GM19025 (cell line): ENCODE measurements around the gene ACAA1.
"Not testable (repeated sequence)": the region's sequence is repeated elsewhere in the genome, so short reads cannot be mapped to it uniquely, and the experiment has no call there.

Experiments used
- ATAC-seq: cut with Tn5 transposase; IDR thresholded peaks from one replicate; pipeline ENCODE4 v1.9.1; 2021; ENCODE audit warnings: mild to moderate bottlenecking, low read depth, moderate library complexity; ENCODE audit not compliant: unreplicated experiment

ACAA1 gene

GRCh38 chr3:38137615-38138348, 855 bp upstream of the ACAA1 start:
- ATAC-seq: no peak

DNA sequence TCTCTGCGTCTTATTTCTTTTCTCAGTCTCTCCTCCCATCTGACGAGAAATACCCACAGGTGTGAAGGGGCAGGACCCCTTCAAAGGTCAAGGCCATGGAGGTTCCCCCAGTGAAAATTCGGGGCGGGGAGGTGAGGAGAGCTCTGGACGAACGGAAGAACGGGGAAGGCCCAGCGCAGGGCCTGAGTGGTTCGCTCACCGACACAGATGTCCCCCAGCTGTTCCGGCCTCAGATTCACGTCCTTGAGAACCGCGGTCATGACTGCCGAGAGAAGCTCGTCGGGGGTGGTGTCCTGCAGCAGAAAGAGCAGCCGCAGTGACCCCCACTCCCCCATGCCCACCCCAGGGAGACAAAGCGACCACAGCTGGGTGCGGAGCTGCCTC, 542 bp downstream of the ACAA1 start:
- ATAC-seq: no peak

GRCh38 chr3:38135621-38136277, 1.2 kb downstream of the ACAA1 start:
- not testable (repeated sequence) for ATAC-seq

DNA sequence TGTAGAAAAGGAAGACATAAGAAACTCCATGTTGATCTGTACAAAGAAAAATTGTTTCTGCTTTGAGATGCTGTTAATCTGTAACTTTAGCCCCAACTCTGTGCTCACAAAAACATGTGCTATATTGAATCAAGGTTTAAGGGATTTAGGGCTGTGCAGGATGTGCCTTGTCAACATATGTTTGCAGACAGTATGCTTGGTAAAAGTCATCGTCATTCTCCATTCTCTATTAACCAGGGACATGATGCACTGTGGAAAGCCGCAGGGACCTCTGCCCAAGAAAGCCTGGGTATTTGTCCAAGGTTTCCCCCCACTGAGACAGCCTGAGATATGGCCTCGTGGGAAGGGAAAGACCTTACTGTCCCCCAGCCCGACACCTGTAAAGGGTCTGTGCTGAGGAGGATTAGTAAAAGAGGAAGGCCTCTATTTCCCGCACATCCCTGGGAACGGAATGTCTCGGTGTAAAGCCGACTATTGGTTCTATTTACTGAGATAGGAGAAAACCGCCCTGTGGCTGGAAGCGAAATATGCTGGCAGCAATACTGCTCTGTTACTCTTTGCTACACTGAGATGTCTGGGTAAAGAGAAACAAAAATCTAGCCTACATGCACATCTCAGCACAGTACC, 2.3 kb downstream of the ACAA1 start:
- ATAC-seq: not testable (repeated sequence)

- ATAC-seq: no peak
These were observed 3.1 kb downstream of the ACAA1 start for GRCh38 chr3:38133557-38134405.

DNA sequence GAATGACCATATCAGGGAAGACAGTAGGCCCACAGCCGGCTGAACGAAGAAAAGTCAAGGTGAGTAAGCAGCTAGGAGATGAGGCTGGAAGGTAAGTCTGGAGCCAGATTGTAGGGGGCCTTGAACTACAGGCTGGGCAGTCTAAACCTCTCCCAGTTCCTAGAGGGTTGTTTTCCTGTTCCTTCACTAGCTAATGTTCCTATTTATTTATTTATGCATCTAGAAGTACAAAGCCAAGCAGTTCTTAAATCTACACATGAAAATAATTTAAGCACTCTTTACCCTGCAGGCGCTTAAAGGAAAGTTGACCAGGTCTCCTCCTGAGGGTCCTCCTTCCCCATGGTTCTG, 3.7 kb downstream of the ACAA1 start:
- ATAC-seq: no peak

DNA sequence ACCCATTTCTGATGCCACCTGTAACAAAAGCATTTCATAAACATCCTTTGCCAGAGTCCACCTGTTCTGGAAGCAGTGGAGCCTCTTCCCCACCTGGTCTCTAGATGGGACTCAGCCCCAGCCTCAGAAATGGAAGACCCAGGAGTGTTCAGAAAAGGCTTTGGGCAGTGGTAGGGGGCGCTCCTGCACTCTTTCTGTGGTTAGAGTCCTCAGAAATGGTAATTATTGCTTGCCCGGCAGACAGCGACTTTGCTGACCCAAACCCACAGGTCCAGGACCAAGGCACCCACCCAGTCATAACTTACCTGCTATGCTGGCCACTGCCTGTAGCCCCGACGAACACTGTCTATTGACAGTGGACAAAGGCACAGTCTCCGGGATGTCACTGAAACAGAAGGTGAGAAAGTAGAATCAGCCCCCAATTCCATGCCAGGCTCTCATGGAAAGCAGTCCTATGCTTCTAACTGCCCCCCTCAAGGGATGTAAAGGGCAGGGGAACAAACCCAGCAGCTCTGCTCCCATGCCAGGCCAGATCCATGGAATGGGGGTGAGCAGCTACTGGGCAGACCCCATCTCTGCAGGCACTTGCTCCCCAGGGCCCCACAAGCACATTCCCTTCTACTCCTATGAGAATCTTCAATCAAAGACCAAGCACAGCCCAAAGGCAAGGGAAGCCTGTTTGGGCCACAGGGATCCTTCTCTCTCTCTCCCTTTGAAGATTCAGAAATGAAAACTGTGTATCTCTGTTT, 5.1 kb downstream of the ACAA1 start:
- ATAC-seq: no peak

DNA sequence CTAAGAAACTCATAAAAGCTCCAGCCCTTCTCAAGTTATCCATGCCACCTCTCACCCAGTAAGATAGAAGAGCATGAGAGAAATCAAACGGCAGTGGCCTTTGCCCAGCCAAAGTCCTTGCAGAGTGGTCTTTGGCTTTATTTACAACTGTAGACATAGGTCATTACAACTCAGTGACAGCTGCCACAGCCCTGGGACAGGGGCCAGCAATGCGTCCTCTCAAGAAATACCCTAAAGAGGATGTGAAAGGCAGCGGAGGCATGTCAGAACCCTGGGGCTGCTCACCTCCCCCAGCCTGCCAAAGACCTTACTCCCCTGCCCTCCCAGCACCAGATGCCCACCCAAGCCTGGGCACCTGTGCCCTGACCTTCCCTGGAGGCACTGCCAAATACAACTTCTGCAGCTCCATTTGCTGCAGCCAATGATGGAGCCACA, 6.3 kb downstream of the ACAA1 start:
- ATAC-seq: no peak

DNA sequence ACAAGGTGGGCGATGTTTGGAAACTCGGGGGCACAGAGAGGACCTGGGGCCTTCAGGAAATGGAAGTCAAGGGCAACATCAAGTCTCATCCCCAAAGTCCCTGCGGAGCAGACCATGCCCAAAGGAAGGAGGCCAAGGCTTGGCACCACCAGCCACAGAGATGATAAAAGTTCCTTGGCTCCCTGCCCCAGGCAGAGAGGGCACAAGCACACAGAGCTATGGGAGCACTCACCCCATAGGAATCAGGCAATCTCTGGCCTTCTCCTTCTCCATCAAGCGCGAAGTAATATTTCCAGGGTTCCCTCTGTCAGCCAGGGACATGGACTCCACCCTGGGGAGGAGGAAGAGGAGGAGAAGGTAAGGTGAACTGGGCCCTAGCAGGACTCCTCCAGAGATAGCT, 7.9 kb downstream of the ACAA1 start:
- no peak for ATAC-seq

DNA sequence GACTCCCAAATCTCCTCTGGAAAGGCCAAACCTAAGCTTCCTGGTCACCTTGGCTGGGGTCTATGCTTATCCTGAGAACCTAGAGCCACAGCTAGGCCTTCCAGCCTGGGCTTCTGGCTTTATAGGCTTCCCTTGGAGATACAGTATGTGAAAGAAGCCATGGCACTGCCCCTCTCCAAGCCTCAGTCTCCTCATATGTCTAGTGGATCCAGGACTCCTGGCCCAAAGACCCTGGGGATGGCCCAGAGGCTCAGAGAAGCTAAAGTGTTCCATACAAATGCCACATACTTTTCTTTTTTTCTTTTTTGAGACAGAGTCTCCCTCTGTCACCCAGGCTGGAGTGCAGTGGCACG, 8.6 kb downstream of the ACAA1 start:
- no peak for ATAC-seq

- ATAC-seq: no peak
These were observed 9.2 kb downstream of the ACAA1 start for GRCh38 chr3:38127611-38128302.

GRCh38 chr3:38126121-38126892, 10.6 kb downstream of the ACAA1 start:
- no peak for ATAC-seq

DNA sequence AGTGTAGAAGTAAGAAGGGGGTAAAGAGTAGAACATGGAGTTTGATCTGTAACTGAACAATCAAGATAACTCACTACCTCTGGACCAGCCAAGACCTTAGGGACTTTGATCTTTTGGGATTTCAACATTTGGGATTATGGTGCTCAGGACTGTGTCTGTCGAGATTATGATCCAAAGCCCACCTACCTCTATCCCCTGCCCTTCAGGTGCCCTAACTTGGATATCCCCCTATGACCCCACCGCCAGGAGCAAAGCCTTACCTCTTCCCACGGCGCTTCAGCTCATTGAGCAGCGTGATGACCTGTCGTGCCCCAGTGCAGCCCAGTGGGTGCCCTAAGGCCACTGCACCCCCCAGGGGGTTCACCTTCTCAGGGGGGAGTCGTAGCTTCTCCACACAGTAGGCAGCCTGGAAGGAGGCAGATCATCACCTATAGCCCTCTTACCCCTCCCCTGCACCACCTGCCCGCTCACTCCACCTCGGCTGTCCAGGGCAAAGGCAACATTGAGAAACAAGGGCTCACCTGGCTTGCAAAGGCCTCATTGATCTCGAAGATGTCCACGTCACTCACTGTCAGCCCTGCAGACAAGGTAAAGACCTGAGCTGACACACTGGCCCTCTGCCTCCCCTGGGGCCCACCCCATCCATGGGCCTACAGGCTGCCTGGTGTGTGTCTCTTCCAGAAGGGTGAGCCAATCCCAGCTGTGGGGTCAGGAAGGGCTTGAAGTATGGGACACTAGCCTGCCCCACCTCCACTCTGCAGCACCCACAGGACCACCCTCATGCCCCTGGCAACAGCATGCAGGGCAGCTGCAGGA, 11.4 kb downstream of the ACAA1 start:
- ATAC-seq: no peak

GRCh38 chr3:38124324-38125122, 12.4 kb downstream of the ACAA1 start:
- no peak for ATAC-seq

- no peak for ATAC-seq
These were observed 14.1 kb downstream of the ACAA1 start for GRCh38 chr3:38122712-38123290.

DNA sequence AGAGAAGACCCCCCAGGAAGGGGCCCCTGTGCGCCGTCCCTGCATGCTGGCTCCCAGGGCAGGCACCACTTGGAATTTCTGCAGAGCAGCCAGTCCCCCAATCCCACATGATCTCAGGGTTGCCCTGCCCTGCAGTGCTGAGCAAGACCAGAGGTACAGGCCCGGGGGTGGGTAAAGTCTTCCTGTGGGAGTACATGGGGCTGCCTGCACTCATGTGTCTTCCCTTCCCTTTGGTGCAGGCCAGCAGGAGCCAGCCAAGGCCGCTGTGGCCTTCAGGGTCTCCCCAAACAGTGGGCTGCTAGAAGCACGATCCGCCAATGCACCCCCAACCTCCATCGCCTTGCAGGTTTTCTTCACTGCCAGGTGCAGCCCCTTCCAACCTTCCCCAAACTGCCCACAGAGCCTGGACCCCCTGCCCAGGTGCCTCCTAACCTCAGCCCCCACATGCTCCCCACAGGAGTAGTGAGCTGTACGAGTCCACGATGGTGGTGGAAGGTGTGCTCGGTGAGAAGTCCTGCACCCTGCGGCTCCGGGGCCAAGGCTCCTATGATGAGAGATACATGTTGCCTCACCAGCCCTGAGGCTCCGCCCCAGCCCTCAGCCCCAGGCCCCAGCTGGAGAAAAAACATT, 15.0 kb downstream of the ACAA1 start:
- no peak for ATAC-seq

DNA sequence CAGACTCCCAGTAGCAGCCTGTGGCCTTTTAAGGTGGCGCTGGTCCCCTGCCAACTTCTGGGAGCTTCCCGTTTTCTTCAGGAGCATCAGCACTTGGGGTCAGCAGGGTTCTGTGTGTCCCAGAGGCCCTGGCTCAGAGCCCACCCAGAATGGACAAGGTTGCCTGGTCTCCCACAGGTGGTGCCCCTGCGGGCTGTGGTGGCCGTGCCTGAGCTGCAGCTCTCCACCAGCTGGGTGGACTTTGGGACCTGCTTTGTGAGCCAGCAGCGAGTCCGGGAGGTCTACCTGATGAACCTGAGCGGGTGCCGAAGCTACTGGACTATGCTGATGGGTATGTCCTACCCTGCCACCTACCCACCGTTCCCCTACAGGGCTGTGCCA, 15.5 kb downstream of the ACAA1 start:
- no peak for ATAC-seq
